K562 (cell line): ENCODE results near the gene ADGRB3. TPM values are rescaled to one million over a fixed set of nuclear protein-coding genes. Genes with fewer than 3 reads are reported as not detected.

ENCODE experiments used
- ATAC-seq: fragments of 200-7000 bp; cut with Tn5 transposase; 3 replicates; pipeline ENCODE4 v1.9.1; 2020; ENCODE audit warnings: moderate library complexity
- BruUV-seq: library from RNA; stranded (reverse); fragments of 400-500 nt; replicated peaks from 2 replicates; lab custom pipeline; 2021; lab: Mats Ljungman, UMichigan
- CTCF ChIA-PET: fragments of 300-600 bp; formaldehyde crosslinking; extraction: SDS; loops from one replicate; lab custom pipeline; 2021; ENCODE audit warnings: low intra/inter-chr PET ratio; lab: Yijun Ruan, JAX
- POLR2A ChIA-PET: fragments of 300-600, 350-650 bp; sonication (Branson Sonifier 250); formaldehyde crosslinking; extraction: SDS; loops from one replicate; lab custom pipeline; 2021; ENCODE audit warnings: antibody characterized with exemption, inconsistent platforms; lab: Yijun Ruan, JAX
- DNase-seq, 4 experiments: peaks; one replicate each; pipeline versions ENCODE4 v3.0.0 to v3.0.0-alpha.2; 2011 to 2018; ENCODE audit warnings: low spot score in 3 of 4, mixed read lengths in 3 of 4; ENCODE audit errors: extremely low read depth in 1 of 4
- FAIRE-seq: peaks from 2 replicates; lab custom pipeline; 2011; peaks lifted over from hg19 to GRCh38; lab: Jason Lieb, UNC
- H2AFZ ChIP-seq: 2 replicates; pipeline ENCODE4 v1.6.0; 2011; ENCODE audit warnings: low read depth, low read length, control low read depth, inconsistent platforms
- H3K27ac ChIP-seq: fragments of 200-600 bp; 3 replicates; pipeline ENCODE4 v1.8.0; 2011; ENCODE audit warnings: low read depth, mild to moderate bottlenecking, control low read depth, inconsistent platforms, low read length, moderate library complexity, mixed read lengths; ENCODE audit errors: extremely low read depth
- H3K27me3 ChIP-seq, 2 experiments: fragments of 300-600 bp in 1 of 2; 2 replicates in 1 of 2; 3 replicates in 1 of 2; pipeline versions ENCODE4 v1.6.0 to v1.8.0; 2011; ENCODE audit warnings: inconsistent platforms in 2 of 2, low read length in 2 of 2, mild to moderate bottlenecking in 1 of 2, mixed read lengths in 1 of 2, moderate library complexity in 1 of 2; ENCODE audit not compliant: control insufficient read depth in 2 of 2, insufficient read depth in 2 of 2
- H3K36me3 ChIP-seq: fragments of 300-600 bp; 3 replicates; pipeline ENCODE4 v1.8.0; 2011; ENCODE audit warnings: mild to moderate bottlenecking, low read length, inconsistent platforms; ENCODE audit not compliant: control insufficient read depth, insufficient read depth
- H3K4me1 ChIP-seq, 2 experiments: fragments of 200-600 bp in 1 of 2; replicated peaks in 1 of 2; 2 replicates in 1 of 2; 3 replicates in 1 of 2; pipeline versions ENCODE4 v1.5.1 to v1.8.0; 2011; ENCODE audit warnings: inconsistent platforms in 2 of 2, low read length in 2 of 2, mild to moderate bottlenecking in 1 of 2, mixed read lengths in 1 of 2, moderate library complexity in 1 of 2; ENCODE audit not compliant: control insufficient read depth in 2 of 2, insufficient read depth in 2 of 2
- H3K4me2 ChIP-seq: 2 replicates; pipeline ENCODE4 v1.6.1; 2011; ENCODE audit warnings: low read length, control low read depth, inconsistent platforms, mixed read lengths; ENCODE audit not compliant: insufficient read depth
- H3K4me3 ChIP-seq: fragments of 200-600 bp; sonication (generic), shearing (Covaris generic); 2 replicates; pipeline ENCODE4 v1.5.1; 2016; ENCODE audit warnings: control low read depth, inconsistent platforms
- H3K79me2 ChIP-seq: fragments of 200-600 bp; 3 replicates; pipeline ENCODE4 v1.8.0; 2011; ENCODE audit warnings: low read length, inconsistent platforms; ENCODE audit not compliant: control insufficient read depth, insufficient read depth
- H3K9ac ChIP-seq, 2 experiments: 2 replicates each; pipeline versions ENCODE4 v1.6.0 to v1.6.1; 2011; ENCODE audit warnings: low read depth in 2 of 2, low read length in 2 of 2, control low read depth in 1 of 2, inconsistent platforms in 1 of 2, mild to moderate bottlenecking in 1 of 2, mixed read lengths in 1 of 2; ENCODE audit not compliant: insufficient read depth in 1 of 2
- H3K9me1 ChIP-seq: one replicate; pipeline ENCODE4 v1.6.0; 2011; ENCODE audit warnings: inconsistent platforms, mild to moderate bottlenecking, low read length, moderate library complexity; ENCODE audit not compliant: control insufficient read depth, insufficient read depth
- H3K9me3 ChIP-seq: replicated peaks from 2 replicates; pipeline ENCODE4 v1.5.1; 2011; ENCODE audit warnings: low read depth, low read length, inconsistent platforms; ENCODE audit not compliant: control insufficient read depth, insufficient read depth
- H4K20me1 ChIP-seq: replicated peaks from 2 replicates; pipeline ENCODE4 v1.6.1; 2011; ENCODE audit warnings: low read length, inconsistent platforms, mixed read lengths; ENCODE audit not compliant: control insufficient read depth, insufficient read depth
- C11orf30 ChIP-seq: fragments of 450-650 bp; IDR thresholded peaks from 2 replicates; pipeline ENCODE4 v1.6.1; 2016; ENCODE audit warnings: low read depth, mild to moderate bottlenecking
- KAT7 ChIP-seq: sonication (generic); formaldehyde crosslinking; IDR thresholded peaks from 2 replicates; pipeline ENCODE4 v1.8.0; 2022; ENCODE audit warnings: missing genetic modification reagents, mild to moderate bottlenecking, borderline replicate concordance
- MAFF ChIP-seq: IDR thresholded peaks from 2 replicates; pipeline ENCODE4 v1.6.1; 2012; ENCODE audit warnings: low read length, improper control_type of control experiment
- MAFG ChIP-seq: fragments of 450-650 bp; conservative IDR thresholded peaks from 2 replicates; pipeline ENCODE4 v1.6.1; 2016; ENCODE audit warnings: missing genetic modification characterization, missing compliant biosample characterization
- MAFK ChIP-seq: IDR thresholded peaks from 2 replicates; pipeline ENCODE4 v1.6.1; 2011; ENCODE audit warnings: low read length, improper control_type of control experiment
- NFE2 ChIP-seq: IDR thresholded peaks from 2 replicates; pipeline ENCODE4 v1.6.1; 2014; ENCODE audit warnings: antibody characterized with exemption, low read depth
- ZKSCAN8 ChIP-seq: fragments of 200-800 bp; sonication (Bioruptor generic); IDR thresholded peaks from 2 replicates; pipeline ENCODE4 v1.6.1; 2016; ENCODE audit warnings: missing genetic modification characterization, missing compliant biosample characterization
- ZNF316 ChIP-seq: fragments of 450-650 bp; IDR thresholded peaks from 2 replicates; pipeline ENCODE4 v1.6.1; 2016
- WGBS: fragments of 100-300 bp; shearing (Covaris generic); methylation state at CpG from one replicate; pipeline ENCODE4 v1.1.6; 2016; ENCODE audit warnings: low coverage, mixed read lengths; ENCODE audit not compliant: insufficient coverage; ENCODE audit errors: missing lambda C conversion rate; 5-methylcytosine and 5-hydroxymethylcytosine counted together
- in situ Hi-C: fragments of 300-500 bp; cut with MboI; formaldehyde crosslinking; loops from 4 replicates; pipeline ENCODE4 v1.15.0; 2018; ENCODE audit warnings: inconsistent platforms, mixed read lengths
- intact Hi-C: fragments of 100-400 bp; cut with micrococcal nuclease; formaldehyde crosslinking; loops from 2 replicates; pipeline ENCODE4 v1.14.2; 2022
- polyA plus RNA-seq, 8 experiments: library from polyadenylated mRNA; depleted of rRNA in 4 of 8; stranded (reverse) in 5 of 8; unstranded in 3 of 8; fragments of >200 nt; fragmentation: Nextera tagmentation in 2 of 8; fragmentation: Illumina TruSeq in 1 of 8; extraction: Ambion mirVana in 2 of 8; extraction: Trizol in 1 of 8; gene quantifications; 2 replicates each; pipeline versions ENCODE4 v1.2.1 to v1.2.3, GENCODE V29; 2011 to 2014; ENCODE audit warnings: inconsistent platforms in 1 of 8, missing spikeins in 1 of 8
- total RNA-seq, 7 experiments: library from RNA; depleted of rRNA in 6 of 7; stranded (reverse); fragments of >200 nt in 6 of 7; fragmentation: Illumina TruSeq in 2 of 7; extraction: Trizol in 2 of 7; gene quantifications; 2 replicates each; pipeline versions ENCODE4 v1.2.1 to v1.2.3, GENCODE V29; 2011 to 2021; ENCODE audit warnings: low replicate concordance in 1 of 7
- TF ChIP-seq, protein P1 (sequence below): fragments of 450-650 bp; formaldehyde crosslinking; IDR thresholded peaks from 2 replicates; pipeline ENCODE4 v1.4.0; 2020; ENCODE audit warnings: mild to moderate bottlenecking, moderate library complexity

Gene ADGRB3
- total and polyA plus RNA-seq, 9 of the 15 experiments (the other 6 are each of a cell fraction or from before 2014, with no cell fraction given): 0.90 to 7.8 (median 2.4) TPM

DNA sequence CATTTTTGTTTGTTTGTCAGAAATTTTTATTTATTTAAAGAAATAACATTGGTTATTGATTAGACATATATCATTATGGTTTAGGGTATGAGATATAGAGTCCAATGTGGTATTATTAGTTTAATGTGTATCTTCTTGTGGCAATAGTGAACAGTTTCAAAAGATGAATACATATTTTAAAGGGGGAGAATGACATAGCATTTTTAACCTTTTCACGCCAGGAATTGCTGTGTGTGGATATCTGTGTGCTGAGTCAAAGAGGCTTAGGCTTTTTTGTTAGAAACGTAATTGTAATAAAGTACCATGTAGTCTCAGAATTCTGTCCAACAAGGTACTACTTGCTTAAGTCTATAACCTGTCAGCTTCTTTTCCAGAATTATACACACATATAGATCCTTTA is 451.6 kb downstream of the ADGRB3 start:
- ATAC-seq: no peak
- intact Hi-C loops: no loop called here
- H3K4me3 ChIP-seq: no peak overlapping the region
- H3K9me1 ChIP-seq: no peaks in the 10 kb centered on the region
- in situ Hi-C loops: no loop called here
- WGBS: 0% methylated on average over 2 of the region's 2 CpGs
- H3K4me1 ChIP-seq: no peaks in the 10 kb centered on the region
- H3K36me3 ChIP-seq: no peaks in the 10 kb centered on the region
- no peak overlapping the region for H3K4me2 ChIP-seq
- no TSS peak for BruUV-seq
- FAIRE-seq: peak; percentile 70
- H4K20me1 ChIP-seq: no peaks in the 10 kb centered on the region
- peak; percentile 61 for TF ChIP-seq MAFG (tag)
- TF ChIP-seq ZNF316: peak; percentile 85
- TF ChIP-seq MAFF: peak; percentile 35; the same call in 1 of the 2 replicates
- TF ChIP-seq ZKSCAN8 (CRISPR knock-in tag): no peak
- TF ChIP-seq NFE2: peak; percentile 45; the same call in 1 of the 2 replicates
- no peak for TF ChIP-seq KAT7
- TF ChIP-seq C11orf30: peak; percentile 42
- 0 out of 2 replicates have a peak, but pooled peaks have one; percentile 6 for TF ChIP-seq MAFK
- TF ChIP-seq, protein P1, sequence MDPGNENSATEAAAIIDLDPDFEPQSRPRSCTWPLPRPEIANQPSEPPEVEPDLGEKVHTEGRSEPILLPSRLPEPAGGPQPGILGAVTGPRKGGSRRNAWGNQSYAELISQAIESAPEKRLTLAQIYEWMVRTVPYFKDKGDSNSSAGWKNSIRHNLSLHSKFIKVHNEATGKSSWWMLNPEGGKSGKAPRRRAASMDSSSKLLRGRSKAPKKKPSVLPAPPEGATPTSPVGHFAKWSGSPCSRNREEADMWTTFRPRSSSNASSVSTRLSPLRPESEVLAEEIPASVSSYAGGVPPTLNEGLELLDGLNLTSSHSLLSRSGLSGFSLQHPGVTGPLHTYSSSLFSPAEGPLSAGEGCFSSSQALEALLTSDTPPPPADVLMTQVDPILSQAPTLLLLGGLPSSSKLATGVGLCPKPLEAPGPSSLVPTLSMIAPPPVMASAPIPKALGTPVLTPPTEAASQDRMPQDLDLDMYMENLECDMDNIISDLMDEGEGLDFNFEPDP: no peak
- CTCF ChIA-PET: no interaction called here
- H3K27me3 ChIP-seq: no peaks in the 10 kb centered on the region
- H3K79me2 ChIP-seq: no peaks in the 10 kb centered on the region
- H2AFZ ChIP-seq: no peak overlapping the region
- no peak overlapping the region for H3K27ac ChIP-seq
- POLR2A ChIA-PET: interaction anchor here (0.5 kb wide), 1 partner anchor 500 kb away, joined by 5 read pairs; no protein-coding TSS in a partner anchor
- no peaks in the 10 kb centered on the region for H3K9me3 ChIP-seq
- H3K9ac ChIP-seq: no peak overlapping the region
- no peak for DNase-seq
